Mononuclear cell (primary cell): ENCODE data around the gene ENOX1. TPM values are rescaled to one million over a fixed set of nuclear protein-coding genes. Genes with fewer than 3 reads are reported as not detected.

ENCODE experiments used
- H3K27me3 ChIP-seq: 2 replicates; pipeline ENCODE4 v1.6.0; 2011; ENCODE audit warnings: low read length, control low read depth; ENCODE audit not compliant: insufficient read depth
- H3K4me1 ChIP-seq: 2 replicates; pipeline ENCODE4 v1.5.1; 2011; ENCODE audit warnings: mild to moderate bottlenecking, low read length, control low read depth; ENCODE audit not compliant: insufficient read depth
- H3K4me3 ChIP-seq: 2 replicates; pipeline ENCODE4 v1.5.1; 2011; ENCODE audit warnings: mild to moderate bottlenecking, low read length, moderate library complexity
- H3K9me3 ChIP-seq: 2 replicates; pipeline ENCODE4 v1.5.1; 2011; ENCODE audit warnings: low read depth, mild to moderate bottlenecking, control low read depth, low read length
- total RNA-seq: library from RNA; depleted of rRNA; stranded (reverse); fragments of >200 nt; gene quantifications from one replicate; pipeline ENCODE4 v1.2.3, GENCODE V29; 2012

Gene ENOX1
- total RNA-seq, 1 donor: under 0.01 TPM

DNA sequence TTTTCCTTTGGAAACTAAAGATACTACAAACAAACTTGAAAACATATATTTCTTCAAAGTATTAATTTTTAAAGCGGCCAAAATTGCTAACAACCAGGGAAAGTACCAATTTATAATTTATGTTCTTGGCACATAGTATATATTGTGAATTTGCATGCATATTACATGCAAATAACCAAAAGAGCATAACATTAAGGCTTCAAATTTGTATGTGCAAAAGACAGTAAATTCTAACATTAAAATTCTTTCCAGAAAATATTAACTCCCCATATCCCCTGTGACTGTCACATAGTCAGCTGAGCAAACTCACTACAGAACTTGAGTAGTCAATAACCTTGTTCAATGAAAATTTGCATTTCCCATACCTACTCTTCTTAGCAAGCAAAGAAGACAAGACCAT lies 133.4 kb downstream of the ENOX1 start:
- no peaks in the 10 kb centered on the region for H3K27me3 ChIP-seq
- no peaks in the 10 kb centered on the region for H3K9me3 ChIP-seq
- H3K4me1 ChIP-seq: no peaks in the 10 kb centered on the region

DNA sequence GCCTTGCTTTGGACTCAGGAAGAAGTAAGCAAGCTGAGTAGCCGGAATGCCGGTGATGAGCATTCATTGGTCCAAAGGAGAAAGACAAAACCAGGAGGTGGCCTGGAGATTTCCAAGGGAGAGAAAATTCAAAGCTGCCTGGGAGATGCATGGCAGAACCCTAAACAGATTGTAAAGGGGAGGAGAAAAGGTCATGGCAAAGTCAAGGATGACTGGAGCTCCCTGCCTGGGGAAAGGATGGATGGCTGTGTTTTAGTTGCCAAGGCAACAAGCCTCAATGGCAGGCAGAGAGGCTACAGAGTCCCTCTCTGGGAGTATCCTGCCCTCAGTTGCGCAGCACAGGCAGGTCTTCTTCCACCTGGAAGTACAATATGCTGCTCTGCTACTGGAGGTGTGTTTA lies 134.0 kb downstream of the ENOX1 start:
- Histone ChIP-seq H3K4me3 (no peak overlapping the region), H3K4me1 (no peaks in the 10 kb centered on the region), H3K27me3 (no peaks in the 10 kb centered on the region)

More for the DNA sequence above, 133.4 kb downstream of the ENOX1 start:
- H3K4me3 ChIP-seq: no peak overlapping the region

DNA sequence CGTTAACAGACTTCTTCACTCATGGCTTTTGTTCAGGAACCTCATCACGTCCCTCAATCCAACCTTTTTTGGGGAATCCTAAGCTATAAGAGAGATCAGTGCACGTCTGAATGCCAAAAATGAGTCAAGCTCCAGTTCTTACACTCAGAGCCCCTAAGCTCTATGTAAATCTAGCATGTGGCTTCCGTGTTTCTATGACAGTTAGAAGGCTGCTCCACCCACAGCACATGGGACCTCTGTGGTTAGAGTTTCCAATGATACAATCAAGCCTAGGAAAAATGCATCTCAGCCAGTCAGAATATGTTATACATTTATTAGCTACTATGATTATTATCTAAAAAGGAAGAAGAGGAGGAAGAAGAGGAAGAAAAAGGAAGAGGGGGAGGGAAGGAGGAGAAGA lies 135.9 kb downstream of the ENOX1 start:
- no peaks in the 10 kb centered on the region for H3K9me3 ChIP-seq
- H3K27me3 ChIP-seq: no peaks in the 10 kb centered on the region
- no peak overlapping the region for H3K4me3 ChIP-seq

More for the DNA sequence above, 134.0 kb downstream of the ENOX1 start:
- no peaks in the 10 kb centered on the region for H3K9me3 ChIP-seq

DNA sequence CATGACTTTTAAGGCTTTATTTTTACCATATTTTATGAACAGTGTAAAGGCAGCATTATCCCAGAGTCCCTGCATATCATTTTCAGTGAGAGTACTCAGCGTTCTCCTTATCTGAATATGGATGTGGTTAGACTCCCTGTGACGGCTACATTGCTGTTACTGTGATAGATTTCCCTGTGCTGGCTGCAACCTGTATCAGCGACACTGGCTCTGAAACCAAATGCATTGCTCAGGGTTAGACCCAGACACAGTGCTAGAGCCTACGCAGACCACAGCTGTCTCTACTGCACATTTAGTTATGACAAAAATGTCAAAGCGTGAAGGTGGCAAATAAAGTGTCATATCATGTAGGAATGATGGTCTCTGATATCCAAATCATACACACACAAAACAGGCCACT lies 138.0 kb downstream of the ENOX1 start:
- no peak overlapping the region for H3K4me3 ChIP-seq
- no peaks in the 10 kb centered on the region for H3K27me3 ChIP-seq
- H3K4me1 ChIP-seq: no peaks in the 10 kb centered on the region
- no peaks in the 10 kb centered on the region for H3K9me3 ChIP-seq

More for the DNA sequence above, 135.9 kb downstream of the ENOX1 start:
- no peaks in the 10 kb centered on the region for H3K4me1 ChIP-seq

DNA sequence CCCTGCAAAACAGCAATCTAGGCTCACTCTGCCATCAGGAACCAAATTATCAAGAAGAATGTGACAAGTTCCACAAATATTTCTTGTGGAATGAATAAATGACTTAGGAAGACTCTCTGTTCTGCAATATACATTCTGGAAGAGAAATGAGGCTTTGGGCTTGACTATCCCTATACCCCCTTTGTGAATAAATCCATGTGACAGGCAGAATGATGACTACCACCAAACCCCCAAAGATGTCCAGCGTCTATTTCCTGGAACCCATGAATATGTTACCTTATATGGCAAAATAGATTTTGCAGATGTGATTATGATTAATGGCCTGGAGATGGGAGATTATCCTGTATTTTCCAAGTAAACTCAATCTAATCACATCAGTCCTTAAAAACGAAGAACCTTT lies 139.3 kb downstream of the ENOX1 start:
- H3K9me3 ChIP-seq: no peaks in the 10 kb centered on the region
- H3K4me3 ChIP-seq: no peak overlapping the region
- H3K4me1 ChIP-seq: no peaks in the 10 kb centered on the region
- no peaks in the 10 kb centered on the region for H3K27me3 ChIP-seq

DNA sequence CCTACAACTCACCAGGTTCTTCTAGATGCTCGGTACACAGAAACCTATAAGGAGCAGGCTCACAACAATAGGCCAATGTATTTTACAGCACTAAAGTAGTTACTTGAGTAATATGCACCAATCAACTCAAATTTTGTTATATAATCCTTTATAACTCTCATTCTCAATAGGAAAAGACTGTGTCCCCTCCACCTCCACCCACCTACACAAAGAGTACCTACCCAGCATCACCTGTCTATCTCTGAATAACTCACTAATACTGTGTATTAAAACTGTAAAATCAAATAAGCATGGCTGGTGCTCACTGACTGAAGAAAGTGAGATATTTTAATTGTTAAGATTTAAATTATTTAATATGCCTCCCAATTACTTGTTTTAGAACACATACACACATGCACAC lies 146.3 kb downstream of the ENOX1 start:
- H3K9me3 ChIP-seq: no peaks in the 10 kb centered on the region
- no peak overlapping the region for H3K4me3 ChIP-seq
- no peaks in the 10 kb centered on the region for H3K27me3 ChIP-seq
- no peaks in the 10 kb centered on the region for H3K4me1 ChIP-seq

DNA sequence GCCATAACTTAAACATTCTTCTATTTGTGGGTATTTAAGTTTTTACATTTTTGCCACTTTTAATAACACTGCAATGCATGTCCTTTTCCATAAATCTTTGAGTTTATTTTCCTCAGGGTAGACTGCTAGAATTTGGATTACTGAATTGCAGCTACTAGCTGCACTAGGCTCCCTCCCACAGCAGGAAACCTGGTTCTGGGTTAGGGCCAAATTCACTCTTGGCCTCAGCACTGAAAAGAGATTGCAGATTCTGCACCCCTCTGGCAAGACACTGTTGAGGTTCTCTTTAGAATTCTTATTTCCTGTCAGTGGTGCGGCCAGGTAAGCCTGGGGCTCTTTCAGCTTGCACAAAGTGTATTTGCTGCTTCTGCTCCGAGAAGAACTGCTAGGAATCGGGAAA lies 155.7 kb downstream of the ENOX1 start:
- Histone ChIP-seq H3K9me3 (no peaks in the 10 kb centered on the region), H3K4me3 (no peak overlapping the region), H3K27me3 (peaks cover 2% of the 10 kb centered on the region), H3K4me1 (no peaks in the 10 kb centered on the region)

DNA sequence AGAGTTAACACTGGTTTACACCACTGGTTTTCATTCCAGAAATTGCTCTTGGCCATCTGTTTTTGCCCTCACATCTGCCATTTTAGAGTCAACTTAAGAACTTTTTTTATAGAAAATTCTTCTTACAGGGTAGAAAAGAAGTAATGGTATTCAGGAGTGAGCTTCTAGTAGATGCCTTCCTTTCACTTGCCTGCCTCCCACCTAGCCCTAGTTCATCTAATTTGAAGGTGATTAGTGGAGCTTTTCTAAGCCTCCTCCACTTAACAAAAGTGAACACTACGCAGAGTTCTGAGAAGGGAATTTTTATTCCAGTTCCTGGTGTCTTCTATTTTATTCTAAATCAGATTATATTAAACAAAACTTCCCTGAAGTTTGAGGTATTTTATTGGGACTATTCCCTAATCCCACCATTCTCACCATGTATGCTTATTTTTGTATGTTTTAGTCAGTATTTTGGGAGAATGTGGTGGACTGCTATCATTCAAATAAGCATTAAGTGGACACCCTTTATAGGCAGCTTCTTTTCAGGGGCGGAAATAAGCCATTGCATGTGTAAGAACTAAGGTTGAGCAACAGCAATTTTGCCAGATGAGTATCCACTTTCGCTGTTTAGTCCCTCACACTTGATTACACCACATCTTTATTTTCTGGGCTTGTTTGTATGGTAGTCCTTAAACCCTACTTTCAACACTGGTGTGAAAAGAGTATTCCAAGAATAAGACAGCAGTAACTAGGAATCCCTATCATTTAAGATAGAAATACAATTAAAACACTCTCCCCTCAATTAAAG lies 156.9 kb downstream of the ENOX1 start:
- Histone ChIP-seq H3K9me3 (no peaks in the 10 kb centered on the region), H3K4me1 (no peaks in the 10 kb centered on the region), H3K4me3 (no peak overlapping the region), H3K27me3 (peaks cover 2% of the 10 kb centered on the region)

DNA sequence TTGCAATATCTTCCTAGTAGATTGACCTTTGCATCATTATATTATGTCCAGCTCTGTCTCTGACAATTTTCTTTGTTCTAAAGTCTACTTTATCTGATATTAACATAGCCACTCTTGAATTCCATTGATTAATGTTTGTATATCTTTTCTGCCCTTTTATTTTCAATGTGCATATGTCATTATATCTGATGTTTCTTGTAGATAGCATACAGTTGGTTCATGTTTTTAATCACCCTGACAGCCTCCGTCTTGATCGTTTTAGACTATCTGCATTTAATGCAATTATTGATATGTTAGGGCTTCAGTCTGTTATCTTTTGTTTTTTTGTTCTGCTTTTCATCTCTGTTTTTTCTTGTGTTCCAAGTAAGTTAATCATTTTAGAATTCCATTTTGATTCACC lies 159.8 kb downstream of the ENOX1 start:
- Histone ChIP-seq H3K4me1 (no peaks in the 10 kb centered on the region), H3K4me3 (no peak overlapping the region), H3K27me3 (peaks cover 2% of the 10 kb centered on the region), H3K9me3 (no peaks in the 10 kb centered on the region)

DNA sequence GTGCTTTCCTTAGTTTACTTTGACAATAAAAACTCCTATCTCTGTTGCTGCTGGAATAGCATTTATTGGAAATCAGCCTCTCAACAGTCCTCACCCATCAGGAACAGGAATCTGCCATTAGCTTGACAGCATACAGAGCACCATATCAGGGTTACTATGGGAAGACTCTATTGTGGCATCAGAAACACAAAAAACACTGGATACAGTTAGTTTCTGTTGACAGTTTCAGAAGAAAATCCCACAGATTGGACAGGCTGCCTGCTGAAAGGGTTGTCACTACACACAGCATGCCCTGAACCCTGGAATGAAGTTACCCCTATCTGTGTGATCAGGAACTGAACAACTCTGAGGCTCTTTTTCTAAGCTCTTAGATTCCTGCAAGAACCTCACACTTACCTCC lies 172.7 kb downstream of the ENOX1 start:
- H3K4me3 ChIP-seq: no peak overlapping the region
- H3K9me3 ChIP-seq: no peaks in the 10 kb centered on the region
- no peaks in the 10 kb centered on the region for H3K4me1 ChIP-seq
- no peaks in the 10 kb centered on the region for H3K27me3 ChIP-seq

DNA sequence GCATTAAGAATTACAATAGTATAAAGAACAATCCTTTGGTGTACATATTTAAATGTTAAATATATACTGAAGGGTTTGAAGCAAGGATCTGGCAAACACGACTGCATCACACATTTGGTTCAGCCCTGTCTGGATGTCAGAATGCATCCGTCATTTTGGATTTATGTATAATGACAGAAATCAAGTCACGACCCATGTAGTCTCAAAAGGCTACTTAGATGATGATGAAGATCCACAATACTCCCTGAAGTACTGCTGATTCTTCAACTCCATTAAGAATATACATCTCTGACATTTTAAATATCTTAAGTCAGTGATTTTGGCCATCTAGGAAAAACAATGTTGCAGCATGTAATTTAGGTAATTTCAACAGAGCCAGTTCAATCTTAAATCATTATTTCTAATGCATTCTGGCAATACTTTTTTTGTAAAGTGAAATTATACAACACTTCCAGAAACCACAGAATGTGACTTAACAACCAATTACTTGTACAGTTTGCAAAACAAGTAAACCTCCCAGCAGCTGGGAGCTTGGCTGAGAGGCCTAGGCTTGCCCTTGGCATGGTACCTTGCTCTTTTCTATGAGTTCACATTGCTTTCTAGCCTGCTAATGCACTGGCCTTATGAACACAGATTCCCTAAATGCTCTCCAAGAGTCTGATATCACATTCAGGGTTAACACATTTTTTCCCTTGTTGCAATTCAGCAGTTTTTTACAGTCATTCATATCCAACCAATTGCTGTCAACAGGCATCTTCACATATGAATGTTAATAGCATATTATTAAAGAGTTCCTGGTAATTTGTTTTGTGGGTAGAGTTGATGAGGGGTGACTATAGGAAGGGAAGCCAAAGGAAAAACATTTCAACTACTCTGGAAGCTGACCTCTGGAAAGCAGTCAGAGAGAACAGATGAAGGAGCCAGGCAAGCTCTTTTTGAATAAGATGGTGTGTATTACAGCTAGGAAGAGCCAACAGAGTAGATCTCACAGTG lies 175.2 kb downstream of the ENOX1 start:
- Histone ChIP-seq H3K4me1 (no peaks in the 10 kb centered on the region), H3K9me3 (no peaks in the 10 kb centered on the region), H3K27me3 (no peaks in the 10 kb centered on the region), H3K4me3 (no peak overlapping the region)

DNA sequence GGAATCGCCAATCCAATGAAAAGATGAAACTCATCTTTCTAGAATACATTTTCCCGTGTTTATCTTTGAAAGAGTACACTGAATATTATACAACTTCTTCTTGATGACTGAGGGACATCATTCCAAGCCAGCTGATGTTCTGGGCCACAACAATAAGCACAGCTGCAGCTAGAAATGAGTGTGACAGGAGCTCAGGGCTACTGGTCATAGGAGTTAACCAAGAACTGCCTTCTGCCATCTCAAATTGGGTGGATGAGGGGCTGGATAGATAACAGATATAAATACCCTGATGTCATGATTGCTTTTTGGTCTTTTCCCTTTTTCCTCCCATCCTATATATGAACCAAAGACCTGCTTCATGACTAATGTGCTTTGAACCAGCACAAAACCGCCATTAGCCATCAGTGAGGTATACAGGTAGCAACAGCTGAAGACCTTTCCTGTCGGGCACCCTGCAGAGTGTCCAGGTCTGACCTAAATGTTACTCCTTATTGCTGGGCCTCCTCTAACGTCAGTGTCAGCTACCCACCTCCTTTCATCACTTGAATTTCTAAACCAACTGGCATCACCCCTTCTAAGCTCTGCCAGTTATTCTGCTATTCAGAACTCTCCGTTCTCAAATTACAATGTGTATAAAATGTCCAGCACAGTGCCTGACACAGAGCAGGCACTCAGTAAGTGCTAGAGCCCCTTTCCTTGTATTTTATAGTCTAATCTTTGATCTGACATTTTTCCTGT lies 178.2 kb downstream of the ENOX1 start:
- peaks cover 7% of the 10 kb centered on the region for H3K9me3 ChIP-seq
- no peaks in the 10 kb centered on the region for H3K4me1 ChIP-seq
- no peaks in the 10 kb centered on the region for H3K27me3 ChIP-seq
- H3K4me3 ChIP-seq: no peak overlapping the region

DNA sequence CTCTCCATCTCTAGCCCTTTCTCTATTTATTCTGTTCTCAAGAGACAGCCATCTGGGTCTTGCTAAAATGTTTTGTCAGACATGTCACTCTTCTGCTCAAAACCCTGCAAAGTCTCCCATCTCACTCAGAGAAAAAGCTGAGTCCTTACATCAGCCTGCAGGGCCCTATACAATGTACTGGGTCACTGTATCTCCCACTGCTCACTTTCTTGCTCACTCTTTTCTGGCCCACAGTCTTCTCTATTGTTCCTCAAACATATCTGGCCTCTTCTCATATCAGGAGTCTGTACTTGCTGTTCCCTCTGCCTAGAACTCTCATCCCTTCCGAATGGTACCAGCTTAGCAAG lies 189.2 kb downstream of the ENOX1 start:
- Histone ChIP-seq H3K27me3 (no peaks in the 10 kb centered on the region), H3K4me3 (no peak overlapping the region), H3K9me3 (no peaks in the 10 kb centered on the region), H3K4me1 (no peaks in the 10 kb centered on the region)

DNA sequence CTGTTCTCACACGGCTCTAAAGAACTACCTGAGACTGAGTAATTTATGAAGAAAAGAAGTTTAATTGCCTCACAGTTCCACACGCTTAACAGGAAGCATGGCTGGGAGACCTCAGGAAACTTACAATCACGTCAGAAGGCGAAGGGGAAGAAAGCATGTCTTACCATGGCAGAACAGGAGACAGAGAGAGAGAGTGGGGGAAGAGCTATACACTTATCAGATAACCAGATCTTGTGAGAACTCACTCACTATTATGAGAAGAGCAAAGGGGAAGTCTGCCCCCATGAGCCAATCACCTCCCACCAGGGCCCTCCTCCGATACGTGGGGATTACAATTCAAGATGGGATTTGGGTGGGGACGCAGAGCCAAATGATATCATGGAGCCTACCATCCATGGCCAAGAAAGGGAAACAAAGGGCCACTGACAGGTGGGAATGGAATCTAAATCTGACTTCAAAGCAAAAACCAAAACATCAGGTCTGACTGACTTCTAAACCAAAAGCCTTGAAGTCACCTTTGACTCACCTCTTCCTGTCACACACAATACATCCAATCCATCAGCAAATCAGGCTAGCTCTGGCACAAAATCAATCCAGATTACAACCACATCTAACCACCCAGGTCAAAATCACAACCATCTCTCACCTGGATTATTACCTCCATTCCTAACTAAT lies 189.7 kb downstream of the ENOX1 start:
- H3K4me3 ChIP-seq: no peak overlapping the region

More for the DNA sequence above, 189.7 kb downstream of the ENOX1 start:
- H3K4me1 ChIP-seq: no peaks in the 10 kb centered on the region
- no peaks in the 10 kb centered on the region for H3K27me3 ChIP-seq
- H3K9me3 ChIP-seq: no peaks in the 10 kb centered on the region
